ENCODE data around the gene CARM1.
"Not testable (repeated sequence)": the region's sequence is repeated elsewhere in the genome, so short reads cannot be mapped to it uniquely, and the experiment has no call there.

The CARM1 gene

GRCh38 chr19:10870955-10871603 is at the start of gene CARM1:
Gene CARM1, plus strand, starts transcription at chr19:10871553. Its CDS starts 150 bp downstream, at chr19:10871703.
- DNase-seq (ENCODE audit: low read depth in 2 of 2) = peak; percentile 98 to 100

GRCh38 chr19:10823690-10824089 is 47.7 kb upstream of the CARM1 start:
- no peak for DNase-seq (ENCODE audit: low read depth in 2 of 2)

GRCh38 chr19:10826231-10826630 is 45.1 kb upstream of the CARM1 start:
- no peak for DNase-seq (ENCODE audit: low read depth in 2 of 2)

- no peak for DNase-seq (ENCODE audit: low read depth in 2 of 2)
These were observed 44.5 kb upstream of the CARM1 start for GRCh38 chr19:10826846-10827245.

GRCh38 chr19:10828981-10829821 is 42.2 kb upstream of the CARM1 start:
- no peak for DNase-seq (ENCODE audit: low read depth in 2 of 2)

- DNase-seq (ENCODE audit: low read depth in 2 of 2) = no peak
These were observed 41.4 kb upstream of the CARM1 start for GRCh38 chr19:10829967-10830366.

- no peak for DNase-seq (ENCODE audit: low read depth in 2 of 2)
These were observed 41.0 kb upstream of the CARM1 start for GRCh38 chr19:10830370-10830769.

GRCh38 chr19:10830931-10831779 is 40.2 kb upstream of the CARM1 start:
- no peak for DNase-seq (ENCODE audit: low read depth in 2 of 2)

GRCh38 chr19:10831987-10832938 is 39.1 kb upstream of the CARM1 start:
- no peak for DNase-seq (ENCODE audit: low read depth in 2 of 2)

GRCh38 chr19:10832939-10833296 is 38.4 kb upstream of the CARM1 start:
- no peak for DNase-seq (ENCODE audit: low read depth in 2 of 2)

- DNase-seq (ENCODE audit: low read depth in 2 of 2) = no peak
These were observed 36.1 kb upstream of the CARM1 start for GRCh38 chr19:10835089-10835753.

GRCh38 chr19:10835754-10836478 is 35.4 kb upstream of the CARM1 start, which contains the start of gene TMED1:
Gene TMED1, minus strand, starts transcription at chr19:10836212. Its CDS starts 21 bp downstream, at chr19:10836191.
- peak; percentile 99 for DNase-seq (ENCODE audit: low read depth in 2 of 2)

GRCh38 chr19:10836479-10837330 is 34.6 kb upstream of the CARM1 start:
- DNase-seq (ENCODE audit: low read depth in 2 of 2) = peak; percentile 83 to 88

GRCh38 chr19:10837649-10838048 is 33.7 kb upstream of the CARM1 start:
- DNase-seq (ENCODE audit: low read depth in 2 of 2) = not testable (repeated sequence)

GRCh38 chr19:10838377-10838776 is 33.0 kb upstream of the CARM1 start:
- DNase-seq (ENCODE audit: low read depth in 2 of 2) = no peak

- DNase-seq (ENCODE audit: low read depth in 2 of 2) = no peak
These were observed 32.0 kb upstream of the CARM1 start for GRCh38 chr19:10839114-10840050.

- DNase-seq (ENCODE audit: low read depth in 2 of 2) = no peak
These were observed 28.6 kb upstream of the CARM1 start for GRCh38 chr19:10842788-10843187.

All from stimulated activated CD4-positive, alpha-beta T cell treated with anti-CD3 and anti-CD28 coated beads, Interleukin-15, amount 100 ng/mL, for 48 hours (primary cell).